Esophagus squamous epithelium (tissue), 5 donors: Measurements from ENCODE around the gene SPRY1. TPM values are rescaled to one million over a fixed set of nuclear protein-coding genes. Genes with fewer than 3 reads are reported as not detected.

Source experiments
- DNase-seq: peaks from one replicate; lab custom pipeline; 2025; lab: John Stamatoyannopoulos, UW
- H3K27ac ChIP-seq, 4 donors: fragments of 200-600 bp; sonication (generic); one replicate each; pipeline ENCODE4 v1.5.1; 2016 to 2019; ENCODE audit warnings: mild to moderate bottlenecking in 1 of 4
- H3K27me3 ChIP-seq, 4 donors: fragments of 200-600 bp; sonication (generic); 1 replicate in 3 of 4; 2 replicates in 1 of 4; pipeline versions ENCODE4 v1.5.1 to v1.6.0; 2017 to 2021; ENCODE audit warnings: antibody characterized with exemption in 1 of 4
- H3K36me3 ChIP-seq, 3 donors: fragments of 200-600 bp; sonication (generic); one replicate each; pipeline ENCODE4 v1.5.1; 2016 to 2019
- H3K4me1 ChIP-seq, 3 donors: fragments of 200-600 bp; sonication (generic); one replicate each; pipeline ENCODE4 v1.5.1; 2017 to 2019
- H3K4me3 ChIP-seq, 4 donors: fragments of 200-600 bp; sonication (generic); 1 replicate in 3 of 4; 2 replicates in 1 of 4; pipeline ENCODE4 v1.5.1; 2016 to 2019; ENCODE audit warnings: mild to moderate bottlenecking in 2 of 4, moderate library complexity in 1 of 4
- H3K9me3 ChIP-seq, 3 donors: fragments of 200-600 bp; sonication (generic); one replicate each; pipeline ENCODE4 v1.5.1; 2016 to 2019
- POLR2A ChIP-seq, 4 donors: fragments of 450-650 bp; IDR thresholded peaks; one replicate each; pipeline ENCODE4 v1.6.1; 2017; ENCODE audit warnings: antibody characterized with exemption in 4 of 4, mild to moderate bottlenecking in 4 of 4, moderate library complexity in 3 of 4
- WGBS, 2 donors: methylation state at CpG; one replicate each; pipeline ENCODE4 v1.1.5; 2018; 5-methylcytosine and 5-hydroxymethylcytosine counted together
- intact Hi-C: fragments of 100-400 bp; cut with DNase I; formaldehyde crosslinking; loops from one replicate; pipeline ENCODE4 v1.15.0; 2022
- total RNA-seq, 4 donors: library from RNA; depleted of rRNA; stranded (reverse); fragments of >200 nt; gene quantifications; one replicate each; pipeline ENCODE4 v1.1.0, GENCODE V29; 2016
- TF ChIP-seq, protein P1 (sequence below), 6 experiments: fragments of 450-650 bp in 4 of 6; fragments of 200-600 bp in 2 of 6; sonication (generic) in 2 of 6; IDR thresholded peaks; one replicate each; pipeline ENCODE4 v1.5.1; 2016 to 2019; ENCODE audit warnings: antibody characterized with exemption in 6 of 6, mild to moderate bottlenecking in 4 of 6, moderate library complexity in 4 of 6
- donor health status: DM: yes; HTN: yes; CAD: no.

Gene SPRY1
- total RNA-seq, 4 donors from 2014 or later = 14.2 to 60.3 (median 23.2) TPM

DNA sequence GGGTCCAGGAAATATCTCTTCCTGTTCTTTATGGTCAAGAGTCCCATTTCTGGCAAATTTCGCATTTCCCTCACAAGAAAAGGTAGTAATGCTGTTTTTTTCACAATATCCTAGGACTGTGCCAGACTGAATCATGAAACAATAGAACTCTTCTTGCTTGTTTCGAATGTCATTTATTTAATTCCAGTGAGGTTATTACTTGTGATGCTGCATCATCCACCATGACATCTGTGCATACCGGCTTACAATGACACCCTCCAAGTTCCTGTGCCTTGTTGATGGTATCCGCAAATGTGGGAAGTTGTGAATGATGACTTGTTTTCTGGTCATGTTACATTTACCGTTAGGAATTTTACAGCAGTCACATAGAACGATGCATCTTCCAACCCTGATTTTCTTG is 42.9 kb upstream of the SPRY1 start:
- intact Hi-C loops = no loop called here

DNA sequence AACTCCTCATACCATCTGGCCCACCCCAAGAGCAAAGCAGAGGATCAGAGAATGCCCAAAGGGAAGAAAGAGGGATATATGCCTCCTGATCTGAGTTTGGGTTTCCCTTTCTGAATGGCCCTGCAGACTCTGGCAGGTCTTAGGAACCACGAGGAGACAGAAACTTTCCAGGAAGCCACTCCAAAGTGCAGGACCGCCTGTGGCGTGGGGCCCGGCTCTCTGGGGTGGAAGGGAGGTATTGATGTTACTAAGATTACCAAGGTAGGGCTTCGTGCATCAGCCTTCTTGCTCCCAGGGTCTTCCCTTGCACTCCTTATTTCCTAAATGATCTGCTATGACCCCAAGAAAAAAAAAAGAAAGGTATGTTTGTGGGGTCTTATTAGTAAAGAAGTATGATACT is 41.9 kb upstream of the SPRY1 start:
- no peak for DNase-seq
- H3K36me3 ChIP-seq = no peaks in the 10 kb centered on the region
- no peaks in the 10 kb centered on the region for H3K9me3 ChIP-seq
- TF ChIP-seq, protein P1, sequence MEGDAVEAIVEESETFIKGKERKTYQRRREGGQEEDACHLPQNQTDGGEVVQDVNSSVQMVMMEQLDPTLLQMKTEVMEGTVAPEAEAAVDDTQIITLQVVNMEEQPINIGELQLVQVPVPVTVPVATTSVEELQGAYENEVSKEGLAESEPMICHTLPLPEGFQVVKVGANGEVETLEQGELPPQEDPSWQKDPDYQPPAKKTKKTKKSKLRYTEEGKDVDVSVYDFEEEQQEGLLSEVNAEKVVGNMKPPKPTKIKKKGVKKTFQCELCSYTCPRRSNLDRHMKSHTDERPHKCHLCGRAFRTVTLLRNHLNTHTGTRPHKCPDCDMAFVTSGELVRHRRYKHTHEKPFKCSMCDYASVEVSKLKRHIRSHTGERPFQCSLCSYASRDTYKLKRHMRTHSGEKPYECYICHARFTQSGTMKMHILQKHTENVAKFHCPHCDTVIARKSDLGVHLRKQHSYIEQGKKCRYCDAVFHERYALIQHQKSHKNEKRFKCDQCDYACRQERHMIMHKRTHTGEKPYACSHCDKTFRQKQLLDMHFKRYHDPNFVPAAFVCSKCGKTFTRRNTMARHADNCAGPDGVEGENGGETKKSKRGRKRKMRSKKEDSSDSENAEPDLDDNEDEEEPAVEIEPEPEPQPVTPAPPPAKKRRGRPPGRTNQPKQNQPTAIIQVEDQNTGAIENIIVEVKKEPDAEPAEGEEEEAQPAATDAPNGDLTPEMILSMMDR (IDR thresholded peaks at IDR 0.05) = no peak
- TF ChIP-seq POLR2A (IDR thresholded peaks at IDR 0.05) = no peak
- H3K27ac ChIP-seq = no peak overlapping the region
- H3K27me3 ChIP-seq = no peaks in the 10 kb centered on the region
- intact Hi-C loops = no loop called here
- 83 to 100% methylated on average over 1 to 3 of the region's 5 CpGs for WGBS, 2 donors
- H3K4me1 ChIP-seq = peaks cover 5 to 49% (median 21%) of the 10 kb centered on the region in 3 donors
- H3K4me3 ChIP-seq = no peak overlapping the region

More for the DNA sequence above, 42.9 kb upstream of the SPRY1 start:
- TF ChIP-seq POLR2A (IDR thresholded peaks at IDR 0.05) = no peak
- TF ChIP-seq, protein P1 (IDR thresholded peaks at IDR 0.05) = no peak
- DNase-seq = no peak
- Histone ChIP-seq H3K27ac (peak overlapping the region in 3 of 4 donors; percentile 32 to 74 (median 73)), H3K27me3 (no peaks in the 10 kb centered on the region), H3K9me3 (no peaks in the 10 kb centered on the region), H3K36me3 (no peaks in the 10 kb centered on the region), H3K4me3 (no peak overlapping the region), H3K4me1 (peaks cover 5 to 46% (median 21%) of the 10 kb centered on the region in 3 donors)
- 68% methylated on average over 6 of the region's 6 CpGs for WGBS, 2 donors

- TF ChIP-seq, protein P1 (IDR thresholded peaks at IDR 0.05) = no peak
- TF ChIP-seq POLR2A (IDR thresholded peaks at IDR 0.05) = no peak
- Histone ChIP-seq H3K36me3 (no peaks in the 10 kb centered on the region), H3K4me1 (peaks cover 5 to 54% (median 29%) of the 10 kb centered on the region in 3 donors), H3K27ac (no peak overlapping the region), H3K4me3 (no peak overlapping the region), H3K9me3 (no peaks in the 10 kb centered on the region), H3K27me3 (no peaks in the 10 kb centered on the region)
- intact Hi-C loops = no loop called here
- DNase-seq = no peak
- WGBS, 2 donors = 74 to 88% methylated on average over 7 of the region's 7 CpGs
Observed at GRCh38 chr4:123356921-123357320, 39.7 kb upstream of the SPRY1 start.

DNA sequence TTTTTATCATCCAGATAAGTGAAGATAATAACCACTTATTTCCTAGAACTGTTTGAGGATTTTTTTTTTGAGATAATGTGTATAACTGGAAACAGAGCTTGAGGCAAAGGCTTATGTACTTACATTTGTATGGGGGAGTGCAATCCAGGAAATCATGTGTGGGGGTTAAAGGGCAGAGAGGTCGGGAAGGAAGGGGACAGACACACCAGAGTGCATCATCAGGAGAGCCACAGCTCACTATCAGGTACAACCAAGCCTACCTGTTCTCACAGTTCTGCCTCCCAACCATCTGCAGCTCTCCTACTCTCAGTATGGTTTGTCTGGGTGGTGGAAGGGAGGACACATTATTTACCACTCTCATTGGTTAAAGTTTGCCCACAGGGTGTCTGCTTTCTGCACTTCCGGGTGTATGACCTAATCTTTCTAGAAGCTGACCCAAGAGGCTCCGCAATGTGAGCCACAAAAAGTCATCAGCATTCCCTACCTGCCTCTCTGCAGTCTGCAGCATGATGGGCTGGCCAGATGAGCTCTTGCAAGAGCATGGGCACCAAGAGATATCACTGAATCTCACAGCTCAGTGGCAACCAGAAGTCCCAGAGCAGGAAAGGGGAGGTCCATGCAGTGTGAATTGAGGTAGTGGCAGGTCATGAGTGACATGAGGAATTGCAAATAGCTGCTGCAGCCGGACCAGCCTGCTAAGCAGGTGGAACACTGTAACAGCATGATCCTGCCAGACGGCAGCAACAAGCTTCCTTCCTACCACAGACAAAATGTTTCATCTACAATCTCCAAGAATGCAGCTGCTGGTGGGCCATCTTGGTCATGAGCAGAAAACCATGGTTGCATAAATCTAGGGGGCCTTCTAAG is 36.9 kb upstream of the SPRY1 start:
- Histone ChIP-seq H3K27ac (peak overlapping the region in 3 of 4 donors; percentile 71 to 77 (median 74)), H3K4me3 (no peak overlapping the region), H3K27me3 (no peaks in the 10 kb centered on the region), H3K36me3 (no peaks in the 10 kb centered on the region), H3K4me1 (peaks cover 0 to 35% (median 15%) of the 10 kb centered on the region in 3 donors), H3K9me3 (no peaks in the 10 kb centered on the region)
- DNase-seq = no peak
- WGBS, 2 donors = 54 to 79% methylated on average over 4 to 5 of the region's 5 CpGs
- no peak for TF ChIP-seq POLR2A (IDR thresholded peaks at IDR 0.05)
- intact Hi-C loops = no loop called here

GRCh38 chr4:123361195-123361861 is 35.3 kb upstream of the SPRY1 start:
- intact Hi-C loops = no loop called here
- no peaks in the 10 kb centered on the region for H3K9me3 ChIP-seq
- no peak for DNase-seq
- no peaks in the 10 kb centered on the region for H3K36me3 ChIP-seq
- 80 to 100% methylated on average over 2 of the region's 2 CpGs for WGBS, 2 donors
- no peak overlapping the region for H3K4me3 ChIP-seq
- H3K4me1 ChIP-seq = peaks cover 0 to 36% (median 15%) of the 10 kb centered on the region in 3 donors
- H3K27me3 ChIP-seq = no peaks in the 10 kb centered on the region
- H3K27ac ChIP-seq = peak overlapping the region; percentile 30 to 77 (median 72)
- no peak for TF ChIP-seq POLR2A (IDR thresholded peaks at IDR 0.05)
- TF ChIP-seq, protein P1 (IDR thresholded peaks at IDR 0.05) = no peak
